Left ventricle myocardium inferior (tissue), 1 donor: ENCODE results near the gene FAM13B. TPM values are rescaled to one million over a fixed set of nuclear protein-coding genes. Genes with fewer than 3 reads are reported as not detected.

Source experiments
- DNase-seq: peaks from one replicate; pipeline ENCODE4 v3.0.0-alpha.2; 2020
- H3K27ac ChIP-seq: fragments of 200-600 bp; replicated peaks from 2 replicates; pipeline ENCODE4 v1.8.0; 2021
- H3K27me3 ChIP-seq: fragments of 200-600 bp; 2 replicates; pipeline ENCODE4 v1.8.0; 2021; ENCODE audit warnings: low read depth
- H3K36me3 ChIP-seq: fragments of 200-600 bp; 2 replicates; pipeline ENCODE4 v1.8.0; 2021
- H3K4me1 ChIP-seq: fragments of 200-600 bp; 2 replicates; pipeline ENCODE4 v1.8.0; 2021
- H3K4me3 ChIP-seq: fragments of 200-600 bp; 2 replicates; pipeline ENCODE4 v1.8.0; 2021; ENCODE audit warnings: mild to moderate bottlenecking, moderate library complexity
- H3K9me3 ChIP-seq: fragments of 200-600 bp; replicated peaks from 2 replicates; pipeline ENCODE4 v1.8.0; 2021
- intact Hi-C: fragments of 100-400 bp; cut with micrococcal nuclease; formaldehyde crosslinking; loops from one replicate; pipeline ENCODE4 v1.11.0; 2022
- total RNA-seq: library from RNA; stranded (reverse); fragmentation: NEBNext Ultra II Directional; extraction: Animal tissue kit (Norgen Biotek cat#: 25700); gene quantifications from one replicate; pipeline ENCODE4 v1.2.1, GENCODE V29; 2021
- TF ChIP-seq, protein P1 (sequence below): fragments of 200-600 bp; IDR thresholded peaks from 2 replicates; pipeline ENCODE4 v1.8.0; 2021; ENCODE audit warnings: antibody characterized with exemption, mild to moderate bottlenecking, borderline replicate concordance
- donor health status: DM: no; HTN: yes; CAD: no; lungs with severe emphysema.

The FAM13B gene
- total RNA-seq, 1 donor from 2014 or later: 22.1 TPM

- Histone ChIP-seq H3K27ac (no peak overlapping the region), H3K4me3 (no peak overlapping the region), H3K4me1 (peaks cover 17% of the 10 kb centered on the region), H3K27me3 (no peaks in the 10 kb centered on the region), H3K36me3 (no peaks in the 10 kb centered on the region), H3K9me3 (no peaks in the 10 kb centered on the region)
- intact Hi-C loops: no loop called here
- TF ChIP-seq, protein P1, sequence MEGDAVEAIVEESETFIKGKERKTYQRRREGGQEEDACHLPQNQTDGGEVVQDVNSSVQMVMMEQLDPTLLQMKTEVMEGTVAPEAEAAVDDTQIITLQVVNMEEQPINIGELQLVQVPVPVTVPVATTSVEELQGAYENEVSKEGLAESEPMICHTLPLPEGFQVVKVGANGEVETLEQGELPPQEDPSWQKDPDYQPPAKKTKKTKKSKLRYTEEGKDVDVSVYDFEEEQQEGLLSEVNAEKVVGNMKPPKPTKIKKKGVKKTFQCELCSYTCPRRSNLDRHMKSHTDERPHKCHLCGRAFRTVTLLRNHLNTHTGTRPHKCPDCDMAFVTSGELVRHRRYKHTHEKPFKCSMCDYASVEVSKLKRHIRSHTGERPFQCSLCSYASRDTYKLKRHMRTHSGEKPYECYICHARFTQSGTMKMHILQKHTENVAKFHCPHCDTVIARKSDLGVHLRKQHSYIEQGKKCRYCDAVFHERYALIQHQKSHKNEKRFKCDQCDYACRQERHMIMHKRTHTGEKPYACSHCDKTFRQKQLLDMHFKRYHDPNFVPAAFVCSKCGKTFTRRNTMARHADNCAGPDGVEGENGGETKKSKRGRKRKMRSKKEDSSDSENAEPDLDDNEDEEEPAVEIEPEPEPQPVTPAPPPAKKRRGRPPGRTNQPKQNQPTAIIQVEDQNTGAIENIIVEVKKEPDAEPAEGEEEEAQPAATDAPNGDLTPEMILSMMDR: no peak
- DNase-seq: no peak
Observed at GRCh38 chr5:138037907-138038633, 5.2 kb upstream of the FAM13B start.

DNA sequence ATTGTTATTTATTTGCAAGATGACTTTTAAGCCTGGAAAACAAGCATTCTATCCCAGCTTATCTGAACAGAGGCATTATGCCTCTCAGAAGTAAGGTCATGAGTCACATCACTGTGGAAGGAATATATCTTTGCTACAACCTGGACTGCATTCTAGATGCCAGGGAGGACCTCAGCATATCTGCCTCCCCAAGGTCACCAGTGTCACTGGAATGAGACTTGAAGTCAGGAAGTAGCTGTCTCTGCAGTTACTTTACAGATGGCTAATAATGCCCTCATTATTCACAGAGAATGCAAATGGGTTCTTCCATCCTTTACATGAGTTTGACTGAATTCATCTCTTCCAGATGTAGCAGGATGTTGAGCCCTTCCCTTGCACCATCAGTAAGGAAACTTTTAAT is 4.4 kb upstream of the FAM13B start:
- H3K4me1 ChIP-seq: peaks cover 23% of the 10 kb centered on the region
- no peak overlapping the region for H3K27ac ChIP-seq
- DNase-seq: no peak
- no peaks in the 10 kb centered on the region for H3K27me3 ChIP-seq
- no peaks in the 10 kb centered on the region for H3K9me3 ChIP-seq
- H3K4me3 ChIP-seq: no peak overlapping the region
- H3K36me3 ChIP-seq: no peaks in the 10 kb centered on the region
- TF ChIP-seq, protein P1: no peak
- intact Hi-C loops: no loop called here

DNA sequence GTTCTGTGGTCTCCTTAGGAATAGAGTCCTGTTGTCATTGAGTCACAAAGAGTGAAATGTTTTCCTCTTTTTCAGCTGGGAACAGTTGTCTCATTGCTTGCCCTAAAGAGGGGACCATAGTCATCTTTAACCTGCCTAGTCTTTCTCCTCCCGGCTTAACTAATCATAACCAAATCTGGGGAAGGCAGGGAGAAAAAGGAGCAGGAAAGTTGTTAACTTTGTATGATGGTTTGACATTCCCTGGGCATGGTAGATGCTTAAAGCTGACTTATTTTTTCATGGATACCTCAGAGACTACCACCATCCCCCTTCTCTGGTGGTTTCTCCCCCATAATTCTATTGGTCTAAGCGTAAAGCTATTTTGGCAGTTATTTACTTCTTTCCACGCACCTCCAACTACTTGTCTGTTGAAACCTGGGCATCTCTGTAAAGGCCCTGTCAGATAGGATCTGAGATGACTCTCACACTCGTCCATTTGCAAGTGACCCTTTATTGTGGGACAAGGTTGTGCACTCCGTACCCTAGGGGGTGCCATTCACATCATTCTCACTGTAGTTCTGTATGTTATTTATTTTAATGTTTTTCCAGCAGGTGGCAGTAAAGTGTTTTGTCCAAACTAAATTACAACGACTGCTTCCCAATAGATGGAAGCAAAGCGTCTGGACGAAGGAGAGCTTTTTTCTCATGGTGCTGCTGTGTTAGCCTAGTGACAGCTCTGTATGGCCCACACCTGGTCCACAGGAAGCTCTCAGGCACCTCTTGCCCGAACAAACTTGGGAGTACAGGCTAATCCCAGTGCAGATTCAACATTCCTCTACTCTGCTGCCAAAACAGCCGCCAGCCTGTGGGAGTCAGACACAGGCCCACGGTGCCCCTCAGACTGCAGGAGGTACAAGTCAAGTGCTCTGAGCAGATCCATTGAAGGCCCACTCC is 3.0 kb upstream of the FAM13B start:
- no peaks in the 10 kb centered on the region for H3K9me3 ChIP-seq
- H3K27me3 ChIP-seq: no peaks in the 10 kb centered on the region
- peak overlapping the region; percentile 59 for H3K27ac ChIP-seq
- TF ChIP-seq, protein P1: peak; percentile 90
- peaks cover 37% of the 10 kb centered on the region for H3K4me1 ChIP-seq
- peak; percentile 27 for DNase-seq
- H3K4me3 ChIP-seq: no peak overlapping the region
- intact Hi-C loops: no loop called here
- no peaks in the 10 kb centered on the region for H3K36me3 ChIP-seq

GRCh38 chr5:138033907-138034306 is 1.0 kb upstream of the FAM13B start:
- Histone ChIP-seq H3K4me1 (peaks cover 57% of the 10 kb centered on the region), H3K27me3 (no peaks in the 10 kb centered on the region), H3K36me3 (no peaks in the 10 kb centered on the region), H3K27ac (peak overlapping the region; percentile 95), H3K4me3 (peak overlapping the region; percentile 78), H3K9me3 (no peaks in the 10 kb centered on the region)
- DNase-seq: no peak
- TF ChIP-seq, protein P1: no peak
- intact Hi-C loops: no loop called here

DNA sequence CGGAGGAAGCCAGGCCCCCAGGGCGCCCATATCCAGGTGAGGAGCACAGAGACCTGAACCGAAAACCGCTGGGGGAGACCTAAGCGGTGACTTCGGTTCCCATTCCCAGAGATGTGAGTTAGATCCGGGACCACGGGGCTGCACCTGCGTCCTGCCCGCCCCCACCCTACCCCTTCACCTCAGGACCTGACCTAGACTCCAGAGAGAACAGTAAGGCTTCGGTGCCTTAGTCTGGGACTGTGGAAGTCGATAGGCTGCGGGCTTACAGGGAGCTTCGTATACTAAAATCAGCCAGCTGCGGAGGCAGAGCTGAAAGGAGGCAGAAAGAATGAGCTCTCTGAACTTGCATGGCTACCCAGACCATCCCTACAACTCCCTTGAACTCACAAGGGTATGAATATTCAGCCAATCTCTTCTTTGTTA is 518 bp upstream of the FAM13B start:
- Histone ChIP-seq H3K9me3 (no peaks in the 10 kb centered on the region), H3K27me3 (no peaks in the 10 kb centered on the region), H3K36me3 (no peaks in the 10 kb centered on the region), H3K4me3 (peak overlapping the region; percentile 78), H3K27ac (peak overlapping the region; percentile 95), H3K4me1 (peaks cover 62% of the 10 kb centered on the region)
- intact Hi-C loops: no loop called here
- DNase-seq: no peak
- TF ChIP-seq, protein P1: no peak
